PC-3 (cell line): Measurements from ENCODE around the gene SYT7. TPM values are rescaled to one million over a fixed set of nuclear protein-coding genes. Genes with fewer than 3 reads are reported as not detected.

Experiments used
- ATAC-seq: fragments of 200-7000 bp; cut with Tn5 transposase; 2 replicates; pipeline ENCODE4 v1.9.1; 2020; ENCODE audit warnings: mild to moderate bottlenecking, moderate library complexity
- BruUV-seq: library from RNA; stranded (reverse); fragments of 400-500 nt; replicated peaks from 2 replicates; lab custom pipeline; 2021; lab: Mats Ljungman, UMichigan
- CTCF ChIA-PET: fragments of 300-600 bp; sonication (Branson Sonifier 250); formaldehyde crosslinking; loops from one replicate; lab custom pipeline; 2022; ENCODE audit warnings: antibody characterized with exemption; lab: Charles Lee
- POLR2A ChIA-PET: fragments of 300-600 bp; sonication (Branson Sonifier 250); formaldehyde crosslinking; loops from one replicate; lab custom pipeline; 2022; ENCODE audit warnings: antibody characterized with exemption; ENCODE audit not compliant: unreplicated experiment; lab: Charles Lee
- DNase-seq: peaks from one replicate; pipeline ENCODE4 v3.0.0-alpha.2; 2015
- H2AFZ ChIP-seq: fragments of 300-600 bp; sonication (generic); 2 replicates; pipeline ENCODE4 v1.6.0; 2016; ENCODE audit warnings: antibody characterized with exemption, low read length
- H3F3A ChIP-seq: fragments of 300-600 bp; sonication (generic); one replicate; pipeline ENCODE4 v1.6.0; 2017; ENCODE audit warnings: antibody characterized with exemption, low read length, control low read depth, mild to moderate bottlenecking; ENCODE audit not compliant: unreplicated experiment
- H3K27ac ChIP-seq: fragments of 300-600 bp; sonication (generic); 2 replicates; pipeline ENCODE4 v1.5.1; 2016; ENCODE audit warnings: mild to moderate bottlenecking, low read length
- H3K27me3 ChIP-seq: fragments of 300-600 bp; sonication (generic); 2 replicates; pipeline ENCODE4 v1.6.1; 2016; ENCODE audit warnings: low read length, mixed read lengths
- H3K36me3 ChIP-seq: fragments of 300-600 bp; sonication (generic); 2 replicates; pipeline ENCODE4 v1.6.1; 2016; ENCODE audit warnings: low read depth, mixed run types, low read length, mixed read lengths
- H3K4me1 ChIP-seq: fragments of 300-600 bp; sonication (generic); 2 replicates; pipeline ENCODE4 v1.5.1; 2016; ENCODE audit warnings: low read length; ENCODE audit not compliant: insufficient read depth
- H3K4me2 ChIP-seq: fragments of 300-600 bp; sonication (generic); 2 replicates; pipeline ENCODE4 v1.6.0; 2016; ENCODE audit warnings: low read length
- H3K4me3 ChIP-seq: fragments of 300-600 bp; sonication (generic); 2 replicates; pipeline ENCODE4 v1.5.1; 2016; ENCODE audit warnings: mild to moderate bottlenecking, low read length, mixed read lengths
- H3K79me2 ChIP-seq: fragments of 300-600 bp; sonication (generic); 2 replicates; pipeline ENCODE4 v1.6.1; 2017; ENCODE audit warnings: low read length, mixed read lengths
- H3K9ac ChIP-seq: fragments of 300-600 bp; sonication (generic); 2 replicates; pipeline ENCODE4 v1.6.0; 2016; ENCODE audit warnings: mild to moderate bottlenecking, low read length
- H3K9me2 ChIP-seq: fragments of 300-600 bp; sonication (generic); replicated peaks from 2 replicates; pipeline ENCODE4 v1.6.1; 2016; ENCODE audit warnings: mixed run types, low read length, mixed read lengths
- H3K9me3 ChIP-seq: fragments of 300-600 bp; sonication (generic); 2 replicates; pipeline ENCODE4 v1.6.1; 2016; ENCODE audit warnings: low read length, mixed read lengths
- H4K20me1 ChIP-seq: fragments of 300-600 bp; sonication (generic); 2 replicates; pipeline ENCODE4 v1.6.1; 2016; ENCODE audit warnings: low read length, mixed read lengths
- EZH2 ChIP-seq: fragments of 300-600 bp; sonication (generic); IDR thresholded peaks from one replicate; pipeline ENCODE4 v1.6.1; 2017; ENCODE audit warnings: antibody characterized with exemption, mild to moderate bottlenecking, low read length; ENCODE audit not compliant: unreplicated experiment
- EZH2phosphoT487 ChIP-seq: fragments of 300-600 bp; sonication (generic); IDR thresholded peaks from 2 replicates; pipeline ENCODE4 v1.6.1; 2018; ENCODE audit warnings: mild to moderate bottlenecking, antibody characterized with exemption, low read length, borderline replicate concordance
- intact Hi-C: fragments of 100-400 bp; cut with micrococcal nuclease; formaldehyde crosslinking; loops from 2 replicates; pipeline ENCODE4 v1.9.0; 2023
- total RNA-seq: library from RNA; depleted of rRNA; stranded (reverse); fragments of >200 nt; gene quantifications from 2 replicates; pipeline ENCODE4 v1.2.3, GENCODE V29; 2014
- TF ChIP-seq, protein P1 (sequence below): fragments of 300-600 bp; sonication (generic); conservative IDR thresholded peaks from 2 replicates; pipeline ENCODE4 v1.5.1; 2017; ENCODE audit warnings: antibody characterized with exemption, low read depth, mild to moderate bottlenecking, low read length

The SYT7 gene
- total RNA-seq, 1 experiment from 2014 or later, result 23.2 TPM

DNA sequence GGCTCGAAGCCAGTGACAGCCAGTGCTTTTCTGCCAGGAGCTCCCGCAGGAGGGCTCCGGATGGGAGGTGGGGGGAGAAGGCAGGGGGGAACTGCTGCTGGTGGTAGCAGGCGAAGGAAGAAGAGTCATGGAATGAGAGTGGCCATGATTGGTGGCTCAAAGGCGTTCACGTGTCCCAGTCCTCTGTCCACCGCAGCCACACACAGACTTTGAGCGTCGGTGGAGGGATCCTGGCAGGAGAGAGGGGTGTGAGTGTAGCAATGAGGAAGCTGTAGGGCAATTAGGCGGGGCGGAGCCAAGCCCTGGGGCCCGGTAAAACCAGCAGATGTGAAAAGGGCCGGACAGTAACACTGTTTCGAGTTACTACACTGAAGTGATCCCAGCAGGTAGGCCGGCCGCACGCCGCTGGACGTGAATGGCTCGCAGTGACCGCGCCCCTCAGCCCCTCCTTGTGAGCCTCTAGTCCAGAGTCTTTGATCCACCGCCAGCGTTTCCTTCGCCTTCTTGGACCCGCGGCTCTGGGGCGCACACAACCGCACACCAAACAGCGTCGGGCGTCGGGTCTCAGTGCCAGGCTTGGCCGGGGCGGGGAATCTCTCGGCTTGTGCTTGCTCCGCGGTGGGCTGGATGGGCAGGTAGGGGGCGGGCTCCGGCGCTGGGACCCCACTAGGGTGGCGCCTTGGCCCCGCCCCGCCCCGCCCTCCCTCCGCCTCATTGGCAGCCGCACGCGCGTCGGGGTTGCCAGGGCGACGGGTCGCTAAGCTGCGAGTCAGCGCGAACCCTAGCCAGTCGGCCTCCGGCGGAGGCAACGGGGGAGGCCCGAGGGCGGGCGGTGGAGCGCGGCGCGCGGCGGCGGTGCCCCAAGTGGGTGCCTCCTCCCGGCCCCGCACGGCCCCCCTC, 72.7 kb downstream of the SYT7 start, which contains the start of gene LRRC10B:
Gene LRRC10B (plus strand): TSS at position 788 of the 900 bp plus-strand sequence. CDS start 250 bp downstream, outside the sequence.
- Histone ChIP-seq H3K9me2 (no peaks in the 10 kb centered on the region), H4K20me1 (no peaks in the 10 kb centered on the region), H3K4me1 (peaks cover 7% of the 10 kb centered on the region), H3K36me3 (no peaks in the 10 kb centered on the region), H3F3A (no peaks in the 10 kb centered on the region), H3K4me3 (peak within 1 kb of the TSS; percentile 47; the same call in 1 of the 2 replicates), H3K9ac (no peak within 1 kb of the TSS), H3K27me3 (peaks cover 18% of the 10 kb centered on the region), H2AFZ (peak within 1 kb of the TSS; percentile 77), H3K79me2 (no peaks in the 10 kb centered on the region), H3K27ac (no peak within 1 kb of the TSS), H3K9me3 (no peaks in the 10 kb centered on the region), H3K4me2 (peak within 1 kb of the TSS; percentile 82)
- DNase-seq (no peak), ATAC-seq (no peak)
- intact Hi-C loops, result no loop called here
- TF ChIP-seq EZH2phosphoT487 (no peak), EZH2 (no peak)
- TF ChIP-seq, protein P1, sequence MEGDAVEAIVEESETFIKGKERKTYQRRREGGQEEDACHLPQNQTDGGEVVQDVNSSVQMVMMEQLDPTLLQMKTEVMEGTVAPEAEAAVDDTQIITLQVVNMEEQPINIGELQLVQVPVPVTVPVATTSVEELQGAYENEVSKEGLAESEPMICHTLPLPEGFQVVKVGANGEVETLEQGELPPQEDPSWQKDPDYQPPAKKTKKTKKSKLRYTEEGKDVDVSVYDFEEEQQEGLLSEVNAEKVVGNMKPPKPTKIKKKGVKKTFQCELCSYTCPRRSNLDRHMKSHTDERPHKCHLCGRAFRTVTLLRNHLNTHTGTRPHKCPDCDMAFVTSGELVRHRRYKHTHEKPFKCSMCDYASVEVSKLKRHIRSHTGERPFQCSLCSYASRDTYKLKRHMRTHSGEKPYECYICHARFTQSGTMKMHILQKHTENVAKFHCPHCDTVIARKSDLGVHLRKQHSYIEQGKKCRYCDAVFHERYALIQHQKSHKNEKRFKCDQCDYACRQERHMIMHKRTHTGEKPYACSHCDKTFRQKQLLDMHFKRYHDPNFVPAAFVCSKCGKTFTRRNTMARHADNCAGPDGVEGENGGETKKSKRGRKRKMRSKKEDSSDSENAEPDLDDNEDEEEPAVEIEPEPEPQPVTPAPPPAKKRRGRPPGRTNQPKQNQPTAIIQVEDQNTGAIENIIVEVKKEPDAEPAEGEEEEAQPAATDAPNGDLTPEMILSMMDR, result no peak
- CTCF ChIA-PET, result no interaction called here
- BruUV-seq, result no TSS peak
- POLR2A ChIA-PET, result no interaction called here

GRCh38 chr11:61507012-61507768, 73.7 kb downstream of the SYT7 start:
- no peak overlapping the region for H3K4me2 ChIP-seq
- DNase-seq (no peak), ATAC-seq (no peak)
- no peak overlapping the region for H3K27ac ChIP-seq
- POLR2A ChIA-PET, result no interaction called here
- no TSS peak for BruUV-seq
- H3K9me3 ChIP-seq, result no peaks in the 10 kb centered on the region
- H3F3A ChIP-seq, result no peaks in the 10 kb centered on the region
- no peaks in the 10 kb centered on the region for H3K9me2 ChIP-seq
- intact Hi-C loops, result no loop called here
- H3K36me3 ChIP-seq, result no peaks in the 10 kb centered on the region
- H3K79me2 ChIP-seq, result no peaks in the 10 kb centered on the region
- no peak for TF ChIP-seq EZH2phosphoT487
- TF ChIP-seq, protein P1, result no peak
- no peak overlapping the region for H2AFZ ChIP-seq
- peaks cover 18% of the 10 kb centered on the region for H3K27me3 ChIP-seq
- H3K4me1 ChIP-seq, result peaks cover 9% of the 10 kb centered on the region; the same call in 1 of the 2 replicates
- H4K20me1 ChIP-seq, result no peaks in the 10 kb centered on the region
- H3K9ac ChIP-seq, result no peak overlapping the region
- no peak overlapping the region for H3K4me3 ChIP-seq
- CTCF ChIA-PET, result interaction anchor here (0.6 kb wide), 1 partner anchor 131 kb away, joined by 3 read pairs; no protein-coding TSS in a partner anchor
